ENCODE results near the gene ANKRD13B. TPM values are rescaled to one million over a fixed set of nuclear protein-coding genes. Genes with fewer than 3 reads are reported as not detected.

ANKRD13B gene
- total and polyA plus RNA-seq, 2 of the 13 experiments (the other 11 are each of a cell fraction or from before 2014, with no cell fraction given): 1.7 to 1.8 TPM

GRCh38 chr17:29593591-29594518 is 923 bp downstream of the ANKRD13B start (continued):
- TF ChIP-seq CHD4 (IDR thresholded peaks at IDR 0.05; ENCODE audit: borderline replicate concordance, low read length) (no peak), ZNF263 (CRISPR knock-in tag; IDR thresholded peaks at IDR 0.05) (peak; percentile 37; the same call in 1 of the 2 replicates), ZNF460 (CRISPR knock-in tag; IDR thresholded peaks at IDR 0.05; ENCODE audit: borderline replicate concordance) (no peak), IRX3 (CRISPR knock-in tag; IDR thresholded peaks at IDR 0.05; ENCODE audit: borderline replicate concordance, low read depth) (no peak), RELA (CRISPR knock-in tag; IDR thresholded peaks at IDR 0.05) (no peak), KIAA2018 (CRISPR knock-in tag; IDR thresholded peaks at IDR 0.05; ENCODE audit: borderline replicate concordance) (no peak), ZNF569 (CRISPR knock-in tag; IDR thresholded peaks at IDR 0.05; ENCODE audit: borderline replicate concordance) (no peak), ZNF746 (CRISPR knock-in tag; IDR thresholded peaks at IDR 0.05) (no peak; the same call in 1 of the 2 replicates), KDM5A (IDR thresholded peaks at IDR 0.05; ENCODE audit: borderline replicate concordance, low read length) (no peak), SCMH1 (CRISPR knock-in tag; IDR thresholded peaks at IDR 0.05; ENCODE audit: borderline replicate concordance) (no peak), KLF15 (CRISPR knock-in tag; IDR thresholded peaks at IDR 0.05; ENCODE audit: borderline replicate concordance) (no peak), NR1H2 (CRISPR knock-in tag; IDR thresholded peaks at IDR 0.05; ENCODE audit: borderline replicate concordance, low read depth) (no peak), ZNF354B (CRISPR knock-in tag; IDR thresholded peaks at IDR 0.05) (no peak), BCLAF1 (IDR thresholded peaks at IDR 0.05) (no peak), ZNF12 (CRISPR knock-in tag; IDR thresholded peaks at IDR 0.05) (peak; percentile 74; the same call in 1 of the 2 replicates)
- TF ChIP-seq, protein P1, sequence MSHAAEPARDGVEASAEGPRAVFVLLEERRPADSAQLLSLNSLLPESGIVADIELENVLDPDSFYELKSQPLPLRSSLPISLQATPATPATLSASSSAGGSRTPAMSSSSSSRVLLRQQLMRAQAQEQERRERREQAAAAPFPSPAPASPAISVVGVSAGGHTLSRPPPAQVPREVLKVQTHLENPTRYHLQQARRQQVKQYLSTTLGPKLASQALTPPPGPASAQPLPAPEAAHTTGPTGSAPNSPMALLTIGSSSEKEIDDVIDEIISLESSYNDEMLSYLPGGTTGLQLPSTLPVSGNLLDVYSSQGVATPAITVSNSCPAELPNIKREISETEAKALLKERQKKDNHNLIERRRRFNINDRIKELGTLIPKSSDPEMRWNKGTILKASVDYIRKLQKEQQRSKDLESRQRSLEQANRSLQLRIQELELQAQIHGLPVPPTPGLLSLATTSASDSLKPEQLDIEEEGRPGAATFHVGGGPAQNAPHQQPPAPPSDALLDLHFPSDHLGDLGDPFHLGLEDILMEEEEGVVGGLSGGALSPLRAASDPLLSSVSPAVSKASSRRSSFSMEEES (CRISPR knock-in tag; IDR thresholded peaks at IDR 0.05): peak; percentile 72; the same call in 1 of the 2 replicates

Data from HepG2 (cell line).